H9 (cell line): ENCODE results near the gene PACSIN2. TPM values are rescaled to one million over a fixed set of nuclear protein-coding genes. Genes with fewer than 3 reads are reported as not detected.
A peak's percentile ranks its signal among the peaks of the same experiment; 100 is the strongest.

Experiments used
- DNase-seq: peaks from one replicate; pipeline ENCODE4 v3.0.0-alpha.2; 2017
- H2AFZ ChIP-seq: one replicate; pipeline ENCODE4 v1.6.1; 2013; ENCODE audit warnings: mild to moderate bottlenecking, low read length, control low read depth, moderate library complexity
- H2AK5ac ChIP-seq: 2 replicates; pipeline ENCODE4 v1.6.1; 2013; ENCODE audit warnings: low read length, control low read depth, mixed read lengths; ENCODE audit not compliant: insufficient read length
- H2BK120ac ChIP-seq: one replicate; pipeline ENCODE4 v1.6.1; 2013; ENCODE audit warnings: low read depth, mild to moderate bottlenecking, low read length, control low read depth, inconsistent platforms; ENCODE audit not compliant: poor library complexity, severe bottlenecking
- H2BK12ac ChIP-seq: 2 replicates; pipeline ENCODE4 v1.6.1; 2013; ENCODE audit warnings: low read length, control low read depth, mixed read lengths, low read depth; ENCODE audit not compliant: insufficient read length
- H2BK15ac ChIP-seq: 2 replicates; pipeline ENCODE4 v1.6.1; 2013; ENCODE audit warnings: low read depth, low read length, control low read depth
- H2BK20ac ChIP-seq: one replicate; pipeline ENCODE4 v1.6.1; 2013; ENCODE audit warnings: low read depth, mild to moderate bottlenecking, low read length, control low read depth, inconsistent platforms; ENCODE audit not compliant: poor library complexity, severe bottlenecking
- H2BK5ac ChIP-seq: 2 replicates; pipeline ENCODE4 v1.6.1; 2013; ENCODE audit warnings: low read length, control low read depth, mixed read lengths; ENCODE audit not compliant: insufficient read length
- H3K14ac ChIP-seq: 2 replicates; pipeline ENCODE4 v1.6.1; 2013; ENCODE audit warnings: low read length, control low read depth; ENCODE audit not compliant: insufficient read depth
- H3K18ac ChIP-seq: 2 replicates; pipeline ENCODE4 v1.6.1; 2013; ENCODE audit warnings: low read depth, mild to moderate bottlenecking, mixed read lengths, low read length, control low read depth; ENCODE audit not compliant: insufficient read length
- H3K23ac ChIP-seq: 2 replicates; pipeline ENCODE4 v1.6.1; 2013; ENCODE audit warnings: low read length, control low read depth, mixed read lengths, low read depth; ENCODE audit not compliant: insufficient read length
- H3K23me2 ChIP-seq: 2 replicates; pipeline ENCODE4 v1.6.1; 2013; ENCODE audit warnings: low read depth, mild to moderate bottlenecking, mixed read lengths, low read length, control low read depth; ENCODE audit not compliant: insufficient read length, poor library complexity, severe bottlenecking
- H3K27ac ChIP-seq: 2 replicates; pipeline ENCODE4 v1.5.1; 2013; ENCODE audit warnings: low read length, control low read depth, mixed read lengths, low read depth; ENCODE audit not compliant: insufficient read length
- H3K27me3 ChIP-seq: 2 replicates; pipeline ENCODE4 v1.6.1; 2013; ENCODE audit warnings: low read length, control low read depth, inconsistent platforms; ENCODE audit not compliant: insufficient read depth
- H3K4ac ChIP-seq: 2 replicates; pipeline ENCODE4 v1.6.1; 2013; ENCODE audit warnings: low read depth, mild to moderate bottlenecking, control low read depth, inconsistent platforms, low read length, moderate library complexity
- H3K4me1 ChIP-seq: 2 replicates; pipeline ENCODE4 v1.6.1; 2013; ENCODE audit warnings: low read length, control low read depth, inconsistent platforms; ENCODE audit not compliant: insufficient read depth
- H3K4me2 ChIP-seq: 2 replicates; pipeline ENCODE4 v1.6.1; 2013; ENCODE audit warnings: low read length, control low read depth, mixed read lengths; ENCODE audit not compliant: insufficient read length, insufficient read depth
- H3K56ac ChIP-seq: 2 replicates; pipeline ENCODE4 v1.6.1; 2013; ENCODE audit warnings: low read depth, mild to moderate bottlenecking, mixed read lengths, low read length, control low read depth; ENCODE audit not compliant: insufficient read length
- H3K79me1 ChIP-seq: 2 replicates; pipeline ENCODE4 v1.6.1; 2013; ENCODE audit warnings: low read depth, mild to moderate bottlenecking, moderate library complexity, low read length, control low read depth, inconsistent platforms; ENCODE audit not compliant: insufficient read depth, poor library complexity, severe bottlenecking
- H3K79me2 ChIP-seq: 2 replicates; pipeline ENCODE4 v1.6.1; 2013; ENCODE audit warnings: low read length, control low read depth, inconsistent platforms; ENCODE audit not compliant: insufficient read depth
- H3K9ac ChIP-seq: 2 replicates; pipeline ENCODE4 v1.6.1; 2013; ENCODE audit warnings: low read length, control low read depth, mixed read lengths; ENCODE audit not compliant: insufficient read length; ENCODE audit errors: extremely low read depth
- H3K9me3 ChIP-seq: one replicate; pipeline ENCODE4 v1.6.1; 2013; ENCODE audit warnings: low read depth, low read length, inconsistent platforms; ENCODE audit not compliant: control insufficient read depth
- H3T11ph ChIP-seq: one replicate; pipeline ENCODE4 v1.6.1; 2013; ENCODE audit warnings: mild to moderate bottlenecking, low read length, control low read depth, inconsistent platforms
- H4K20me1 ChIP-seq: one replicate; pipeline ENCODE4 v1.6.1; 2013; ENCODE audit not compliant: control insufficient read depth, insufficient read length, insufficient read depth
- H4K5ac ChIP-seq: 2 replicates; pipeline ENCODE4 v1.6.1; 2013; ENCODE audit warnings: low read depth, mild to moderate bottlenecking, mixed read lengths, low read length, control low read depth; ENCODE audit not compliant: insufficient read length
- H4K8ac ChIP-seq: replicated peaks from 2 replicates; pipeline ENCODE4 v1.6.1; 2013; ENCODE audit warnings: low read length, control low read depth, mixed read lengths, low read depth; ENCODE audit not compliant: insufficient read length
- H4K91ac ChIP-seq: 2 replicates; pipeline ENCODE4 v1.6.1; 2013; ENCODE audit warnings: low read depth, mild to moderate bottlenecking, moderate library complexity, mixed read lengths, low read length, control low read depth; ENCODE audit not compliant: insufficient read length
- H3K27ac Mint-ChIP-seq, 3 experiments: 2 replicates in 2 of 3; 3 replicates in 1 of 3; pipeline ENCODE4 v1.8.0; 2020 to 2021; ENCODE audit warnings: mixed read lengths in 3 of 3, mild to moderate bottlenecking in 1 of 3, moderate library complexity in 1 of 3
- H3K27me3 Mint-ChIP-seq: 2 replicates; pipeline ENCODE4 v1.8.0; 2021; ENCODE audit warnings: low read depth, mild to moderate bottlenecking, moderate library complexity, mixed read lengths
- H3K36me3 Mint-ChIP-seq, 3 experiments: 2 replicates in 2 of 3; 3 replicates in 1 of 3; pipeline ENCODE4 v1.8.0; 2020 to 2021; ENCODE audit warnings: low read depth in 3 of 3, mixed read lengths in 3 of 3; ENCODE audit not compliant: insufficient read depth in 1 of 3
- H3K4me1 Mint-ChIP-seq, 2 experiments: 2 replicates each; pipeline ENCODE4 v1.8.0; 2020; ENCODE audit warnings: mixed read lengths in 2 of 2
- H3K4me3 Mint-ChIP-seq, 2 experiments: 2 replicates in 1 of 2; 3 replicates in 1 of 2; pipeline ENCODE4 v1.8.0; 2020 to 2021; ENCODE audit warnings: mild to moderate bottlenecking in 2 of 2, mixed read lengths in 2 of 2, moderate library complexity in 1 of 2
- H3K9me3 Mint-ChIP-seq, 2 experiments: 2 replicates in 1 of 2; 3 replicates in 1 of 2; pipeline ENCODE4 v1.8.0; 2020; ENCODE audit warnings: mild to moderate bottlenecking in 2 of 2, mixed read lengths in 2 of 2, moderate library complexity in 1 of 2
- WGBS: extraction: QIAGEN DNeasy Blood & Tissue Kit; methylation state at CpG from one replicate; pipeline ENCODE4 v1.1.7; 2013; ENCODE audit warnings: missing lambda C conversion rate, low lambda C conversion rate, mixed read lengths; ENCODE audit not compliant: insufficient read length; ENCODE audit errors: extremely low coverage; 5-methylcytosine and 5-hydroxymethylcytosine counted together
- total RNA-seq: library from RNA; stranded (reverse); gene quantifications from 2 replicates; pipeline ENCODE4 v1.2.1, GENCODE V29; 2021
- TF ChIP-seq, protein P1 (sequence below): fragments of 200-600 bp; sonication (generic); conservative IDR thresholded peaks from 3 replicates; pipeline ENCODE4 v1.8.0; 2021; ENCODE audit warnings: antibody characterized with exemption, mild to moderate bottlenecking

Gene PACSIN2
- total RNA-seq, 1 experiment from 2014 or later, result 62.3 TPM

DNA sequence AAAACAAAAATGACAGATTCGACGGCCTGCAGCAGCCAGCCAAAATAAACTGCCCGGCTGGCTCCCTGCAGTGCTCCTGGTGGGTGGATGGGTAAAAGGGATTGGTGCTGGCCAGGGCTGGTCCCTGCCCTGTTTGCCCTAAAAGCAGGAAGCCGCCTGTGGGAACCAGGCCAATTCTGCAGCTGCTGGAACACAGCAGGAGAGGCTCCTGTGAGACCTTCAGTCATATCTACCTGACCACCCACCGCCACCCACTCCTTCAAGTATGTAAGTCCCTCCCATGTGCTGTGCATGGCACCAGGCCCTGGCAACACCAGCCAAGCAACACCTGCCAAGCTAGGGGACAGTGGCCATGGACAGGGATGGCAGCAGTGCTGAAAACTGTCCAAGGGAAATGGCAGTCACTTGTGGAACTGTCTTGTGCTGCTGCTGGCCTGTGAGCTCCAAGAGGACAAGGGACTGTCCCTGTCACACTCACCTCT lies 109.2 kb downstream of the PACSIN2 start:
- no peak overlapping the region for H3K4me2 ChIP-seq

More for the DNA sequence above, 109.2 kb downstream of the PACSIN2 start:
- no peak overlapping the region for H2BK20ac ChIP-seq
- H3K9me3 ChIP-seq, result no peaks in the 10 kb centered on the region
- no peak overlapping the region for H2AFZ ChIP-seq
- no peak overlapping the region for H3K14ac ChIP-seq
- DNase-seq, result no peak
- H3K23me2 ChIP-seq, result no peaks in the 10 kb centered on the region
- no peak overlapping the region for H4K8ac ChIP-seq
- no peak overlapping the region for H3K27ac ChIP-seq
- no peak overlapping the region for H2BK5ac ChIP-seq
- no peak overlapping the region for H4K5ac ChIP-seq
- H3K27me3 ChIP-seq, result no peaks in the 10 kb centered on the region
- H2BK12ac ChIP-seq, result no peak overlapping the region
- TF ChIP-seq, protein P1, sequence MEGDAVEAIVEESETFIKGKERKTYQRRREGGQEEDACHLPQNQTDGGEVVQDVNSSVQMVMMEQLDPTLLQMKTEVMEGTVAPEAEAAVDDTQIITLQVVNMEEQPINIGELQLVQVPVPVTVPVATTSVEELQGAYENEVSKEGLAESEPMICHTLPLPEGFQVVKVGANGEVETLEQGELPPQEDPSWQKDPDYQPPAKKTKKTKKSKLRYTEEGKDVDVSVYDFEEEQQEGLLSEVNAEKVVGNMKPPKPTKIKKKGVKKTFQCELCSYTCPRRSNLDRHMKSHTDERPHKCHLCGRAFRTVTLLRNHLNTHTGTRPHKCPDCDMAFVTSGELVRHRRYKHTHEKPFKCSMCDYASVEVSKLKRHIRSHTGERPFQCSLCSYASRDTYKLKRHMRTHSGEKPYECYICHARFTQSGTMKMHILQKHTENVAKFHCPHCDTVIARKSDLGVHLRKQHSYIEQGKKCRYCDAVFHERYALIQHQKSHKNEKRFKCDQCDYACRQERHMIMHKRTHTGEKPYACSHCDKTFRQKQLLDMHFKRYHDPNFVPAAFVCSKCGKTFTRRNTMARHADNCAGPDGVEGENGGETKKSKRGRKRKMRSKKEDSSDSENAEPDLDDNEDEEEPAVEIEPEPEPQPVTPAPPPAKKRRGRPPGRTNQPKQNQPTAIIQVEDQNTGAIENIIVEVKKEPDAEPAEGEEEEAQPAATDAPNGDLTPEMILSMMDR, result no peak
- H3K27ac Mint-ChIP-seq, result peak overlapping the region in 2 of 3 experiments; percentile 15 to 21; a peak in 2 of 7 replicates
- no peak overlapping the region for H2BK120ac ChIP-seq
- no CpG with 5 or more reads among the region's 5 CpGs for WGBS
- no peaks in the 10 kb centered on the region for H4K20me1 ChIP-seq
- H3K27me3 Mint-ChIP-seq, result no peaks in the 10 kb centered on the region
- no peak overlapping the region for H2AK5ac ChIP-seq
- H3K23ac ChIP-seq, result no peak overlapping the region
- no peak overlapping the region for H3K18ac ChIP-seq
- no peak overlapping the region for H4K91ac ChIP-seq
- no peak overlapping the region for H2BK15ac ChIP-seq
- H3K56ac ChIP-seq, result no peak overlapping the region
- peaks cover 19 to 36% of the 10 kb centered on the region in 2 experiments for H3K4me1 Mint-ChIP-seq
- peaks cover 3 to 33% (median 6%) of the 10 kb centered on the region in 3 experiments; a peak in 5 of 7 replicates for H3K36me3 Mint-ChIP-seq
- H3K79me1 ChIP-seq, result no peaks in the 10 kb centered on the region
- no peaks in the 10 kb centered on the region for H3K9me3 Mint-ChIP-seq
- no peak overlapping the region for H3K4ac ChIP-seq
- H3K4me1 ChIP-seq, result no peaks in the 10 kb centered on the region
- peaks cover 2% of the 10 kb centered on the region; the same call in 1 of the 2 replicates for H3K79me2 ChIP-seq
- H3K9ac ChIP-seq, result no peak overlapping the region
- no peak overlapping the region for H3T11ph ChIP-seq
- no peak overlapping the region for H3K4me3 Mint-ChIP-seq
